Measurements from ENCODE around the gene SETBP1. TPM values are rescaled to one million over a fixed set of nuclear protein-coding genes. Genes with fewer than 3 reads are reported as not detected.

Gene SETBP1
- total RNA-seq, 1 donor from 2014 or later = 12.0 TPM

DNA sequence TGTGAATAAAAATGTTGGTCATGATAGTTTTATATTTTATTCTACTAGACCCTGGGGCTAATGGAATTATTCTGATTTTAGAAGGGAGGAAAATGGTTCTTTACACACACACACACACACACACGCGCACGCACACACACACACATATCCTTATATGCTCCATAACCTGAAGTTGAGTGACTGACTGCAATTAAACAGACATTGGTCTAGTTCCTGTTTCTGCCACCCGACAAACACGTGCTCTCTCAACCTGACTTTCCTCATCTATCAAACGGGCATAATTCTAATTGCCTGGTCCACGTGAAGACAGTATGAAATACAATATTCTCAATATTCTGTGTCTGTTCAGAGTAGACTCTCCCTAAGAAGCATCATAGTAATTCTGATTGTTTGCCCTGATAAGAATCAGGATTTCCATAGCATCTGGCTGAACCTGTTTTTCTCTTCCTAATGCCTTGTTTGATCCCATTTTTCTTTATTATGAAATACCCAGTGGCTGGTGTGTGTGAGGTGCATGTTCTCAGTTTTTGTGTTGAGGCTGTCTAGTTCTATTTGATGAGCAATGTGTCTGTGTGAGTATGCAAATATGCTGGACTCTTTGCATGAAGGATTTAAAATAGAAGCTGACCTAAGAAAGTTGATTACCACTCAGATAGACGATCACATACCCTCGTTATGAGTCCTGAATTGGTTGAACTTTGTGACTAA, 51.0 kb downstream of the SETBP1 start:
- Histone ChIP-seq H2AFZ (replicated peaks) (no peak overlapping the region), H3K4me1 (peaks cover 18% of the 10 kb centered on the region), H3K27ac (no peak overlapping the region), H3K9me3 (ENCODE audit: low read depth) (no peaks in the 10 kb centered on the region), H4K20me1 (ENCODE audit: low read depth) (peaks cover 2% of the 10 kb centered on the region), H3K36me3 (no peaks in the 10 kb centered on the region), H3K27me3 (no peaks in the 10 kb centered on the region), H3K4me3 (no peak overlapping the region), H3K9ac (no peak overlapping the region), H3K79me2 (ENCODE audit: low read depth) (no peaks in the 10 kb centered on the region), H3F3A (ENCODE audit: low read depth) (no peaks in the 10 kb centered on the region), H3K4me2 (no peak overlapping the region)
- no peak overlapping the region for H3K4me3 Mint-ChIP-seq
- no peak for DNase-seq (ENCODE audit: low spot score)
- no peak for TF ChIP-seq EZH2phosphoT487 (IDR thresholded peaks at IDR 0.05)
- TF ChIP-seq EZH2 (IDR thresholded peaks at IDR 0.05) = no peak
- TF ChIP-seq, protein P1, sequence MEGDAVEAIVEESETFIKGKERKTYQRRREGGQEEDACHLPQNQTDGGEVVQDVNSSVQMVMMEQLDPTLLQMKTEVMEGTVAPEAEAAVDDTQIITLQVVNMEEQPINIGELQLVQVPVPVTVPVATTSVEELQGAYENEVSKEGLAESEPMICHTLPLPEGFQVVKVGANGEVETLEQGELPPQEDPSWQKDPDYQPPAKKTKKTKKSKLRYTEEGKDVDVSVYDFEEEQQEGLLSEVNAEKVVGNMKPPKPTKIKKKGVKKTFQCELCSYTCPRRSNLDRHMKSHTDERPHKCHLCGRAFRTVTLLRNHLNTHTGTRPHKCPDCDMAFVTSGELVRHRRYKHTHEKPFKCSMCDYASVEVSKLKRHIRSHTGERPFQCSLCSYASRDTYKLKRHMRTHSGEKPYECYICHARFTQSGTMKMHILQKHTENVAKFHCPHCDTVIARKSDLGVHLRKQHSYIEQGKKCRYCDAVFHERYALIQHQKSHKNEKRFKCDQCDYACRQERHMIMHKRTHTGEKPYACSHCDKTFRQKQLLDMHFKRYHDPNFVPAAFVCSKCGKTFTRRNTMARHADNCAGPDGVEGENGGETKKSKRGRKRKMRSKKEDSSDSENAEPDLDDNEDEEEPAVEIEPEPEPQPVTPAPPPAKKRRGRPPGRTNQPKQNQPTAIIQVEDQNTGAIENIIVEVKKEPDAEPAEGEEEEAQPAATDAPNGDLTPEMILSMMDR (IDR thresholded peaks at IDR 0.05) = no peak
- peaks cover 4% of the 10 kb centered on the region for H3K27me3 Mint-ChIP-seq (ENCODE audit: insufficient read depth, low read depth)
- H3K36me3 Mint-ChIP-seq = peaks cover 19% of the 10 kb centered on the region
- peaks cover 46% of the 10 kb centered on the region for H3K4me1 Mint-ChIP-seq
- no peaks in the 10 kb centered on the region for H3K9me3 Mint-ChIP-seq
- no peak overlapping the region for H3K27ac Mint-ChIP-seq

DNA sequence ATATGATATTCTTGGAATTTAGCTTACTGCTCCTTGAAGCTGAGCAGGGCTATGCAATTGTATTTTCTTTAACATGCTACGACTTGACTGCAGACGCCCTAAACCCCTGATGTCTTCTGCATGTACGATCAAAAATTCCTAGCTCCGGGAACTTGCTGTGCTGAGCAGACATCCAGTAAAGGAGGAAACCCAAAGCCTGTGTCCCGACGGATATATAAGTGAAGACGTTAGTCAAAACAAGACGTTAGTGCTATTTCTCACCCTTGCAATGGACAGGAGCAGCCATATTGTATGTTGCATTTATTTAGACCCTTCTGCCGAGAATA, 51.5 kb downstream of the SETBP1 start:
- H3K27ac Mint-ChIP-seq = no peak overlapping the region
- H3K9ac ChIP-seq = no peak overlapping the region
- no peak overlapping the region for H3K4me2 ChIP-seq

DNA sequence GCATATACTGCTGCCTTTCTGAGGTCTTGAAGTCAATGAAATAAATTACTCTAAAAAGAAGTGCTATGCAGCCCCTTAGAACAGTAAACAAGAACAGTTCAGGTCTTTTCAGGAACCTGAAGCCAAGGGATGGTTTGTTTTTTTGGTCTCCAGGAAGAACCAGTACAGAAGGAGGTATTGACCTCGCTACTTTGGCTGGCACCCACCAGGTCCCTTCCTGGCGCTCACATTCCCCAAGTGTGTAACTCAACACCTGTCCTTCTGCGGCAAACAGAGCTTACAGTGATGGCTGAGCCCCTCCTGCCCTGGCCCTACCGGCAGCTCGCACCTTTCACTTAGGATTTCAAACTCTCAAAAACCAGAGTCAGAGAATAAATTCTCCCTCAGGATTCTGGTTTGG, 51.9 kb downstream of the SETBP1 start:
- Histone ChIP-seq H3K4me1 (peaks cover 9% of the 10 kb centered on the region), H2AFZ (replicated peaks) (no peak overlapping the region), H3K4me2 (no peak overlapping the region), H3K9ac (no peak overlapping the region), H3K4me3 (no peak overlapping the region), H3K36me3 (no peaks in the 10 kb centered on the region), H3K27me3 (no peaks in the 10 kb centered on the region), H3K9me3 (ENCODE audit: low read depth) (no peaks in the 10 kb centered on the region), H4K20me1 (ENCODE audit: low read depth) (no peaks in the 10 kb centered on the region), H3K79me2 (ENCODE audit: low read depth) (no peaks in the 10 kb centered on the region), H3K27ac (no peak overlapping the region), H3F3A (ENCODE audit: low read depth) (no peaks in the 10 kb centered on the region)
- Mint-ChIP-seq H3K27me3 (ENCODE audit: insufficient read depth, low read depth) (peaks cover 4% of the 10 kb centered on the region), H3K4me3 (no peak overlapping the region), H3K4me1 (peaks cover 39% of the 10 kb centered on the region), H3K9me3 (no peaks in the 10 kb centered on the region), H3K36me3 (peaks cover 21% of the 10 kb centered on the region), H3K27ac (no peak overlapping the region)
- TF ChIP-seq EZH2 (IDR thresholded peaks at IDR 0.05) (no peak), EZH2phosphoT487 (IDR thresholded peaks at IDR 0.05) (no peak)
- TF ChIP-seq, protein P1 (IDR thresholded peaks at IDR 0.05) = no peak
- no peak for DNase-seq (ENCODE audit: low spot score)

More for the DNA sequence above, 51.5 kb downstream of the SETBP1 start:
- Mint-ChIP-seq H3K4me1 (peaks cover 43% of the 10 kb centered on the region), H3K4me3 (no peak overlapping the region), H3K36me3 (peaks cover 21% of the 10 kb centered on the region), H3K27me3 (ENCODE audit: insufficient read depth, low read depth) (peaks cover 4% of the 10 kb centered on the region), H3K9me3 (no peaks in the 10 kb centered on the region)
- H3K27ac ChIP-seq = no peak overlapping the region
- H3K27me3 ChIP-seq = no peaks in the 10 kb centered on the region
- TF ChIP-seq EZH2phosphoT487 (IDR thresholded peaks at IDR 0.05) (no peak), EZH2 (IDR thresholded peaks at IDR 0.05) (no peak)
- TF ChIP-seq, protein P1 (IDR thresholded peaks at IDR 0.05) = no peak
- peaks cover 13% of the 10 kb centered on the region for H3K4me1 ChIP-seq
- H3K9me3 ChIP-seq (ENCODE audit: low read depth) = no peaks in the 10 kb centered on the region
- H3K4me3 ChIP-seq = no peak overlapping the region
- no peaks in the 10 kb centered on the region for H3K79me2 ChIP-seq (ENCODE audit: low read depth)
- peaks cover 2% of the 10 kb centered on the region for H4K20me1 ChIP-seq (ENCODE audit: low read depth)
- no peak for DNase-seq (ENCODE audit: low spot score)
- H3F3A ChIP-seq (ENCODE audit: low read depth) = no peaks in the 10 kb centered on the region
- no peak overlapping the region for H2AFZ ChIP-seq (replicated peaks)
- no peaks in the 10 kb centered on the region for H3K36me3 ChIP-seq

Measured in neural progenitor cell (in vitro differentiated cells).